ENCODE results near the gene C1QTNF4. TPM values are rescaled to one million over a fixed set of nuclear protein-coding genes. Genes with fewer than 3 reads are reported as not detected.

Gene C1QTNF4
- total RNA-seq, 2 donors from 2014 or later = 0.86 TPM; not detected in 1

GRCh38 chr11:47587723-47588326 is 6.4 kb downstream of the C1QTNF4 start:
- Histone ChIP-seq H3K4me1 (peaks cover 0 to 4% of the 10 kb centered on the region in 2 donors), H3K9me3 (no peaks in the 10 kb centered on the region), H3K27me3 (peaks cover 5 to 6% of the 10 kb centered on the region in 2 donors), H3K36me3 (peaks cover 24% of the 10 kb centered on the region), H3K4me3 (no peak overlapping the region), H3K27ac (no peak overlapping the region)
- TF ChIP-seq, protein P1, sequence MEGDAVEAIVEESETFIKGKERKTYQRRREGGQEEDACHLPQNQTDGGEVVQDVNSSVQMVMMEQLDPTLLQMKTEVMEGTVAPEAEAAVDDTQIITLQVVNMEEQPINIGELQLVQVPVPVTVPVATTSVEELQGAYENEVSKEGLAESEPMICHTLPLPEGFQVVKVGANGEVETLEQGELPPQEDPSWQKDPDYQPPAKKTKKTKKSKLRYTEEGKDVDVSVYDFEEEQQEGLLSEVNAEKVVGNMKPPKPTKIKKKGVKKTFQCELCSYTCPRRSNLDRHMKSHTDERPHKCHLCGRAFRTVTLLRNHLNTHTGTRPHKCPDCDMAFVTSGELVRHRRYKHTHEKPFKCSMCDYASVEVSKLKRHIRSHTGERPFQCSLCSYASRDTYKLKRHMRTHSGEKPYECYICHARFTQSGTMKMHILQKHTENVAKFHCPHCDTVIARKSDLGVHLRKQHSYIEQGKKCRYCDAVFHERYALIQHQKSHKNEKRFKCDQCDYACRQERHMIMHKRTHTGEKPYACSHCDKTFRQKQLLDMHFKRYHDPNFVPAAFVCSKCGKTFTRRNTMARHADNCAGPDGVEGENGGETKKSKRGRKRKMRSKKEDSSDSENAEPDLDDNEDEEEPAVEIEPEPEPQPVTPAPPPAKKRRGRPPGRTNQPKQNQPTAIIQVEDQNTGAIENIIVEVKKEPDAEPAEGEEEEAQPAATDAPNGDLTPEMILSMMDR (IDR thresholded peaks at IDR 0.05) = no peak
- DNase-seq (ENCODE audit: low spot score) = no peak

DNA sequence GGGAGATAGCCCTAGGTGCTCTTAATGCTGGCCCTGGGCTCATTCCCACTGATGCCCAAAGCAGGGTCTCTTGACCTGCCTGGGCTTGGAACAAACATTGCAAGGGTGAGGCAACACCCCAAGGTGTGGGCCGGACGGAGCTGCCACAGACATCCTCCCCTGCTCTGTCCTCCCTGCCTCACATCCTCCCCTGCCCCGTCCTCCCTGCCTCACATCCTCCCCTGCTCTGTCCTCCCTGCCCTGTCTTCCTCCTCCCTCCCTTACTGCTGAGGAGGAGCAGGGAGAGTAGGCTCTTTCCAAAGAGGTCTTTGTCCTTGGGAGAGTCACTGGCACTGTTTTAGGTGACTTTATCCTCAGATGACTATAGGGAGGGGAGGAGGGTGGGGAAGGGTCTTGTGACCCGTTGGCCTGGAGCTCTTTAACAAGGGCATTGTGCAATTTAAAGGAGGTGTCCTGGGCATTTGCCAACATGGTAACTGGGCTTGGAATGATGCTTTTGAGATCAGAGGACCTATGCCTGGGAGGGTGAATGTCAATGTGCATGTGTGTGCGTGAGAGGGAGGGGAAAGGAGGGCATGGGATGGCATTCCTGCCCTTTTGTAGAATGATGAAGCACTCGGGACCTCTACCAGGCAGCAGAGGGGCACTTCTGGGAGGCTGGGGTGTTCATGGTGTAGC is 7.0 kb downstream of the C1QTNF4 start:
- no peak for DNase-seq (ENCODE audit: low spot score)
- TF ChIP-seq, protein P1 (IDR thresholded peaks at IDR 0.05) = no peak
- Histone ChIP-seq H3K36me3 (peaks cover 30% of the 10 kb centered on the region), H3K27ac (no peak overlapping the region), H3K4me3 (no peak overlapping the region), H3K27me3 (peaks cover 3 to 4% of the 10 kb centered on the region in 2 donors), H3K9me3 (no peaks in the 10 kb centered on the region), H3K4me1 (peaks cover 0 to 4% of the 10 kb centered on the region in 2 donors)

DNA sequence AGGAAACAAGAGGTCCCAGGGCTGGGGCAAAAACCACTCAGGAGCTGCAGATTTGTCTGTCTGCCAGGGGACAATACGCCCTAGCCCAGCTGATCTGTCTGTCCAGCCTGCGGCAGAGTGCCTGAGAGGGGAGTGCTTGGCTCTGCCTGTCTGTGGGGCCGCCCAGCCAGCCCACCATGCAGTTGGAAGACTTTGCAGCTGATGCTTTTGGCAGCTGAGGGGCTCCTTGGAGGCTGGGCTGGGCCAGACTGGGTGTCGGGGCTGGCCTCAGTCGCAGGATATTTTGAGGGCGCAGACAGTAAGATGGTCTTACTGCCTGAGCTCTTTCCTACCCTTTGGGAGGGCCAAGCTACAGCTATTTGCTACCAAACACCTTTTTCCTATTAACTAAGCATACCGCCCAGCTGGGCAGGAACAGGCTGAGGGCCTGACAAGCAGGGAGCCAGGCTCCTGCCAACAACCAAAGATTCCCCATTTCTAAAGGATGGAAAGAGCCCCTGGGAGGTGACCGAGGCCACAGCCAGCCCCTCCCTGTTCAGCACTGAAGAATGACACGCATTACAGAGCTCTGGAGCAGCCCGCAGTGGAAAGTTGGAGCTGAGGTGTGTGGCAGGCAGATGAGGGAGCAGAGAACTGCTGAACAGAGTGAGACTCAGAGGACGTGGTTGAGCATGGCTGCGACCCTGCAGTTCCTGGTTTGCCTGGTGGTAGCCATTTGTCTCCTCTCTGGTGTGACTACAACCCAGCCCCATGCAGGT is 7.9 kb downstream of the C1QTNF4 start, which contains the start of gene FAM180B:
TSS of gene FAM180B (plus strand) at position 581 of the 758 bp plus-strand sequence. CDS start at position 672, 91 bp downstream.
- Histone ChIP-seq H3K9me3 (no peaks in the 10 kb centered on the region), H3K4me3 (no peak within 1 kb of the TSS), H3K27me3 (peaks cover 3 to 4% of the 10 kb centered on the region in 2 donors), H3K4me1 (peaks cover 0 to 4% of the 10 kb centered on the region in 2 donors), H3K27ac (no peak within 1 kb of the TSS), H3K36me3 (peaks cover 39% of the 10 kb centered on the region)
- DNase-seq (ENCODE audit: low spot score) = no peak
- TF ChIP-seq, protein P1 (IDR thresholded peaks at IDR 0.05) = no peak

DNA sequence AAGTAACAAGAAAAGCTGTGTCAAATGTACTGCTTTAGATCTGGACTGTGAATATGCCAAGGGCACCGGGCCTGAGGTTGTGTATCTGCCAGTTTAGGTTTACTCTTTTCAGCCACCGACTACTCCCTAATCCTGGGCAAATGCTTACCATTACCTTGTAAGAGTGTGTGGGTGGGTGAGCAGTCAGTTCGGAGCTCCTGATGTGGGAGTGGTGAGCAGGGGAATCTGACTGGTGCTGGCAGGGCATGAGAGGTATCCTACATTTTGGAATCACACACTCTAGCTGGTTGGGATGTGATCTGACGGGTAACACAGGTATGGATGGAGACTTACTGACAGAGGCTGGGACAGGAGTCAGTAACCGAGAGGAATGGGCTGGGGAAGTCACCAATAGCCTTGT is 10.4 kb downstream of the C1QTNF4 start:
- Histone ChIP-seq H3K36me3 (peaks cover 50% of the 10 kb centered on the region), H3K4me3 (no peak overlapping the region), H3K27me3 (no peaks in the 10 kb centered on the region), H3K27ac (no peak overlapping the region), H3K9me3 (no peaks in the 10 kb centered on the region), H3K4me1 (peaks cover 0 to 18% of the 10 kb centered on the region in 2 donors)
- TF ChIP-seq, protein P1 (IDR thresholded peaks at IDR 0.05) = no peak
- no peak for DNase-seq (ENCODE audit: low spot score)

DNA sequence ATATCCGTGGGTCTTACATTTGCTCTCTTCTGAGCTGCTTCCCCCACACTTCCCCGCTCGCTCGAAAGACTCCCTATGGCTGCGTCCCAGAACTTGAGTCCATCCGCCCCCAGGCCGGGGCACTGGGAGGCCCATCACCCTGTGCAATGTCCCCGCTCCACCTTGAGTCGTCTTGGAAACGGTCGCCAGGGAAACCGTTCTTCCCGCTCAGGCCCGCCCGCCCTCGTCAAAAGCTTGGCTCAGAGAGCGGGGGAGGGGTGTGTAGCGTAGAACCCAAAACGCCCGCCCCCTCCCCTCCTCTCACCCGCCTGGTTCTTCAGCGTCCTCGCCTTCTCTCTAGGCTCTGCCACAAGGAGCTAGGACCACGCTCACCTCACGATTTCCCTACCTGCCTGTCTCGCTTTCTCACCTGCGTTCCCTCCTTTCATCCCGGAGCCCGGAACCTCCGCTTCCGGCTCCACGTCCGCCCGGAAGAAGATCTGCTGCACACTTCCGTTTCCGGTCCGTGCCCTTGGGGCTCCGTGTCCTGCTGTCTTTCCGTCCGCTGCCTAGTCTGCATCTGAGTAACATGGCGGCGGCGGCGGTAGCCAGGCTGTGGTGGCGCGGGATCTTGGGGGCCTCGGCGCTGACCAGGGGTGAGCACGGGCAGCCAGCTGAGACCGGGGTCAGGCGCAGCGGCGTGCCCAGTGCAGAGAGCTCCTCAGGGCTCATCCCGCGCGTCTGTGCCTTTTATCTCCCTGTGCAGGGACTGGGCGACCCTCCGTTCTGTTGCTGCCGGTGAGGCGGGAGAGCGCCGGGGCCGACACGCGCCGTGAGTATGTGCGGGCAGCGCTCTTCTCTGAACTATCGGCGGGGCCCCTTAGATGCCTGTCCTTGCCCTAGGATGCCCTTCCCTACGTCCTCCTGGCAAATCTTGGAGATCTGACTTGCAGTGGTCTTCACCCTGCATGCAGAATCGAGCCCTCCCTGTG is 15.4 kb downstream of the C1QTNF4 start, which contains the start of the genes KBTBD4 and NDUFS3:
TSS of gene KBTBD4 (minus strand) at position 447 of the 971 bp plus-strand sequence. CDS start at position 428, 19 bp downstream.
TSS of gene NDUFS3 (plus strand) at position 551 of the 971 bp plus-strand sequence. CDS start at position 569, 18 bp downstream.
- Histone ChIP-seq H3K4me1 (peaks cover 0 to 29% of the 10 kb centered on the region in 2 donors), H3K4me3 (peak within 1 kb of the TSS; percentile 84 to 99), H3K9me3 (no peaks in the 10 kb centered on the region), H3K27ac (peak within 1 kb of the TSS; percentile 89), H3K36me3 (peaks cover 57% of the 10 kb centered on the region), H3K27me3 (no peaks in the 10 kb centered on the region)
- TF ChIP-seq, protein P1 (IDR thresholded peaks at IDR 0.05) = no peak
- DNase-seq (ENCODE audit: low spot score) = peak; percentile 91

Measured in right atrium auricular region (tissue), 2 donors.